Muscle layer of duodenum (tissue), 2 donors: ENCODE results near the gene NRP2.

Experiments
- H3K27ac ChIP-seq: one replicate; pipeline ENCODE4 v1.7.0; 2013; ENCODE audit warnings: mild to moderate bottlenecking, low read length
- H3K27me3 ChIP-seq: one replicate; pipeline ENCODE4 v1.7.0; 2013; ENCODE audit warnings: low read depth, mild to moderate bottlenecking, control low read depth, low read length
- H3K36me3 ChIP-seq, 2 donors: one replicate each; pipeline ENCODE4 v1.7.0; 2013; ENCODE audit warnings: low read length in 2 of 2, control low read depth in 1 of 2, mild to moderate bottlenecking in 1 of 2; ENCODE audit not compliant: insufficient read depth in 2 of 2, control insufficient read depth in 1 of 2
- H3K4me1 ChIP-seq, 2 donors: one replicate each; pipeline ENCODE4 v1.7.0; 2013; ENCODE audit warnings: low read length in 2 of 2, mild to moderate bottlenecking in 2 of 2, control low read depth in 1 of 2, moderate library complexity in 1 of 2; ENCODE audit not compliant: insufficient read depth in 2 of 2, control insufficient read depth in 1 of 2
- H3K4me3 ChIP-seq, 2 donors: one replicate each; pipeline ENCODE4 v1.7.0; 2013; ENCODE audit warnings: low read length in 2 of 2, low read depth in 1 of 2, mild to moderate bottlenecking in 1 of 2
- H3K9me3 ChIP-seq, 2 donors: one replicate each; pipeline ENCODE4 v1.7.0; 2013; ENCODE audit warnings: low read length in 2 of 2, control low read depth in 1 of 2, mild to moderate bottlenecking in 1 of 2; ENCODE audit not compliant: control insufficient read depth in 1 of 2
- donor health status: healthy.

NRP2 gene

GRCh38 chr2:205751569-205752031, 69.3 kb downstream of the NRP2 start:
- peaks cover 14 to 48% of the 10 kb centered on the region in 2 donors for H3K4me1 ChIP-seq
- H3K27ac ChIP-seq = peak overlapping the region; percentile 56
- H3K27me3 ChIP-seq = no peaks in the 10 kb centered on the region
- no peaks in the 10 kb centered on the region for H3K9me3 ChIP-seq
- H3K36me3 ChIP-seq = peaks cover 11 to 28% of the 10 kb centered on the region in 2 donors
- no peak overlapping the region for H3K4me3 ChIP-seq

DNA sequence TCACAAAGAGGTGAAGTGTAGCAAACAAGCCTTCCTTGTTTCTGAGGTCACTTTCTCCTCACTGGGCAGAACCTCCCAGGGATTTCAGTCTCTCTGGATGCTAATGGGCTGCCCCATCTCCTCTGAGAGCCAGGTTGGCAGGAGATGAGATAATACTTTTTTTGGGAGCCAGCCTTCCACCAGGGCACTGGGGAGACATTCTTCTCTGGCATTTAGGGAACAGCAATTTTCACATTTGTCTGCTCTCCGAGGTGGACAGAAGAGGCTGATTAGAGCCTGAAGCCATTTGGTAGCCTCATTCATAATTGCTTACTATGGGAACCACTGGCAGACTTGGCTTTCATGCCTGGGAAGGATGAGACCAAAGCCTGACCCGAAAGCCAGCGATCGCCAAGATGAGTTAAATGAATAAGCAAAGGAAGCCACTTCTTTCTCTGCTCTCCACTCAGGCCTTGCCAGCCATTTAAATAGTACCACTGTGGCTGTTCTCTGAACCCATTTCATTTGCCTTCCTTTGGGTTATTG, 70.1 kb downstream of the NRP2 start:
- Histone ChIP-seq H3K4me1 (peaks cover 14 to 52% of the 10 kb centered on the region in 2 donors), H3K27me3 (no peaks in the 10 kb centered on the region)

DNA sequence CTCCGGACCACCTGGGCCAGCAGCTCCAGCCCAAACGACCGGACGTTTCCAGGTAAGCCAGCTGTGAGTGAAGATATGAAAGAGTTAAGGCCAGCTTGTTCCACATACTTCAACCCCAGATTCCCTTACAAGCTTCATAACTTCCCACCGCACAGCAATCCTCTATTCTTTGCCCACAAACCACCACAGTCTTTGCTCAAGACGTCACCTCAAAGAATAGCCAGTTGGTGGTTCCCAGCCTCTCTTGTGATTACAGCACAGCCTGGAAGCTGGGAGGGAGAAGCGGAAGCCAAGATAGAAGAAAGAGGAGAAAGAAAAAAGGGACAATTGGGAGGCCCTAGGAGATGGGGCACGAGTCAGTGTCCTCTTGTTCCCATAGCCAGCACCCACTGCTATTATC, 70.6 kb downstream of the NRP2 start:
- no peaks in the 10 kb centered on the region for H3K9me3 ChIP-seq
- H3K4me1 ChIP-seq = peaks cover 14 to 52% of the 10 kb centered on the region in 2 donors
- no peaks in the 10 kb centered on the region for H3K27me3 ChIP-seq
- peaks cover 4 to 25% of the 10 kb centered on the region in 2 donors for H3K36me3 ChIP-seq
- no peak overlapping the region for H3K4me3 ChIP-seq
- peak overlapping the region; percentile 56 for H3K27ac ChIP-seq

More for the DNA sequence above, 70.1 kb downstream of the NRP2 start:
- H3K4me3 ChIP-seq = no peak overlapping the region
- H3K9me3 ChIP-seq = no peaks in the 10 kb centered on the region
- peak overlapping the region; percentile 56 for H3K27ac ChIP-seq
- H3K36me3 ChIP-seq = peaks cover 6 to 25% of the 10 kb centered on the region in 2 donors

DNA sequence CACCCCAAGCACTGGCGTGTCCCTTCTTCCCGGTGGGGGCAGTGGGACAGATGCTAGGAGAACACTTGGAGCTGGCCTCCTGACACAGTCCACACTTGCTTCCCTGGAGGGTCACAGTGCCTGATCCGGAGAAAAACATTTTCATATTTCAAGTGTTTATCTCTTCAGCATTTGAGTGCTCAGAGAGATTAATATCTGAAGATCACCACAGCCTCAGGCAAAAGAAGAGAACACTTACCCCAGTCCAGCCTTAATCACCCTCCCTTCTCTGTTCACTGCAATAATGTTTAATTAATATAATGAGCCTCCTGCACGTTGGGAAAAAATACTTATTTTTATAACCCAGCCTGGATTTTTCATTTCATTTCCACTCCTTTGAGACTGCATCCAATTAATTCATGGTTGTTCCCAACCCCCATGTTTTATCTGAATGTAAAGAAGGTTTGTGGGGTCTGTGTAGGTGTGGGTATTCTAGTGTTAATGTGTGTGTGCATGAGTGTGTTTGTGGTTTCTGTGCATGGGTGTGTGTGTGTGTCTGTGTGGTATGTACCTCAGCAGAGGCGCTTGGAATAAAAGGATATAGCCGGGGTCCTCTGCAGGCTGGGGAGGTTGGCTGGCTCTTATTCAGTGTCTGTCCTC, 72.1 kb downstream of the NRP2 start:
- no peak overlapping the region for H3K4me3 ChIP-seq
- H3K4me1 ChIP-seq = peaks cover 14 to 54% of the 10 kb centered on the region in 2 donors
- no peaks in the 10 kb centered on the region for H3K9me3 ChIP-seq
- no peaks in the 10 kb centered on the region for H3K27me3 ChIP-seq
- H3K36me3 ChIP-seq = peaks cover 4 to 22% of the 10 kb centered on the region in 2 donors
- peak overlapping the region; percentile 65 for H3K27ac ChIP-seq

DNA sequence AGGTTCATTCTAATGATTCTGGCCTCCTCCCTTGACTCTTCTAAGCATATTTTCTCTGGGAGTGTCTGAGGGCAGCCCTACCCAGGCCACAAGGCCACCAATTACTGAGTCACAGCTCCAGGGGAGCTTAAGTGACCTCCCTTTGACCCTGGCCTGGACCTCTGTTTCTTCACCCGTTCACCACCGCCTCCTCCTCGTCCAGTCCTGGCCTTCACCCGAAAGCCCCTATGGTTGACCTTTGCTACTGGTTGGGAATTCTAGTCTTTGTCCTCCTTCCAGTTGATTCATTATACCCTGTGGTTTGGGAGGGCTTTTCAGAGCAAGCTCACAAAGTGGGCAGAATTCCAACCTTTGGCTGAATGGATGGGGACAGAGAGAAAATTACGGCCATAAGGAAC, 72.6 kb downstream of the NRP2 start:
- Histone ChIP-seq H3K27ac (peak overlapping the region; percentile 65), H3K9me3 (no peaks in the 10 kb centered on the region), H3K36me3 (peaks cover 0 to 16% of the 10 kb centered on the region in 2 donors), H3K4me3 (no peak overlapping the region), H3K4me1 (peaks cover 14 to 59% of the 10 kb centered on the region in 2 donors), H3K27me3 (no peaks in the 10 kb centered on the region)

- peaks cover 14 to 64% of the 10 kb centered on the region in 2 donors for H3K4me1 ChIP-seq
- H3K9me3 ChIP-seq = no peaks in the 10 kb centered on the region
- H3K36me3 ChIP-seq = peaks cover 8 to 14% of the 10 kb centered on the region in 2 donors
- H3K27me3 ChIP-seq = no peaks in the 10 kb centered on the region
- no peak overlapping the region for H3K4me3 ChIP-seq
- peak overlapping the region; percentile 65 for H3K27ac ChIP-seq
Observed at GRCh38 chr2:205755923-205756322, 73.6 kb downstream of the NRP2 start.

- H3K27me3 ChIP-seq = no peaks in the 10 kb centered on the region
- H3K27ac ChIP-seq = peak overlapping the region; percentile 65
- peaks cover 14 to 57% of the 10 kb centered on the region in 2 donors for H3K4me1 ChIP-seq
- no peak overlapping the region for H3K4me3 ChIP-seq
- H3K36me3 ChIP-seq = peaks cover 9 to 10% of the 10 kb centered on the region in 2 donors
- H3K9me3 ChIP-seq = no peaks in the 10 kb centered on the region
Observed at GRCh38 chr2:205757271-205757670, 75.0 kb downstream of the NRP2 start.

DNA sequence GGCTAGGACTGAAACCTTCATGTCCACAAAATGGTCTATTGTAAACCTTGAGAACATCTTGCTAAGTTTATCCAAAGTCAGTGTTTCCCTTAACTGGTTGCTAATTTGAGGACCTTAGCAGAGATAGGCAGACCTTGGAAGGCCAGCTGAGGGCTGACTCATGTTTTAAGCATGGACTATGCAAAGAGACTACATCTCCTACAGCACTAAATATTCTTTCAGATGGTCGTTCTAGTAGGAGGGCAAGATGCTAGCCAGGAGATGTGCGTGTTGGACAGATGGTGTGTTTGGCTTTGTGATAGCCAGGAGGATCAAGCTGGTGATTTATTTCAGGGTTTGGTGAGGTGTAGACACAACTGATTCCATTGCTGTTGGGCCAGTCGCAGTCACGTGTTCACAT, 75.8 kb downstream of the NRP2 start:
- no peaks in the 10 kb centered on the region for H3K27me3 ChIP-seq
- peak overlapping the region; percentile 65 for H3K27ac ChIP-seq
- H3K36me3 ChIP-seq = peaks cover 5 to 9% of the 10 kb centered on the region in 2 donors
- H3K9me3 ChIP-seq = no peaks in the 10 kb centered on the region
- peaks cover 14 to 60% of the 10 kb centered on the region in 2 donors for H3K4me1 ChIP-seq
- H3K4me3 ChIP-seq = peak overlapping the region in 1 of 2 donors; percentile 11

- H3K27me3 ChIP-seq = no peaks in the 10 kb centered on the region
- H3K4me1 ChIP-seq = peaks cover 14 to 62% of the 10 kb centered on the region in 2 donors
- peak overlapping the region in 1 of 2 donors; percentile 11 for H3K4me3 ChIP-seq
- peak overlapping the region; percentile 65 for H3K27ac ChIP-seq
- no peaks in the 10 kb centered on the region for H3K9me3 ChIP-seq
- H3K36me3 ChIP-seq = peaks cover 3 to 9% of the 10 kb centered on the region in 2 donors
Observed at GRCh38 chr2:205758500-205758899, 76.2 kb downstream of the NRP2 start.

DNA sequence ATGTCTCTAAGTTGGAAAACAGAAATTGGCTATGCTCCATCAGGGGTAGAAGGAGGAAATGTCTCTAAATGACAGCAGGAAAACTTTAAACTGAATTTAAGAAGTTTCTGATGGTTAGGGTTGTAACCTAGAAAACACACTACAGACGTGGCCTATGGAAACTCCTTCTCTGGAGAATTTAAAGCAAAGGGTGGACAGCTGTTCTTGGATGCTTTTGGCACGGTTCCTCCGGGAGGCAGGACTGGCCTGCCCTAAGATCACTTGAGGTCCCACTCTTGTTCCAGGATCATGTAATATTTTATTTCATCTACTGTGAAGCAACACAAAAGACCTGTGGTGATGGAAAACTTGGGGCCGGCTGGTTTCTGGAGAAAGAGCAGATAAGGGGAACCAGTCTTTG, 77.0 kb downstream of the NRP2 start:
- Histone ChIP-seq H3K4me3 (no peak overlapping the region), H3K27ac (peak overlapping the region; percentile 65), H3K36me3 (peaks cover 0 to 9% of the 10 kb centered on the region in 2 donors), H3K27me3 (no peaks in the 10 kb centered on the region), H3K9me3 (no peaks in the 10 kb centered on the region), H3K4me1 (peaks cover 11 to 64% of the 10 kb centered on the region in 2 donors)

GRCh38 chr2:205759732-205760131, 77.4 kb downstream of the NRP2 start:
- no peak overlapping the region for H3K4me3 ChIP-seq
- H3K27ac ChIP-seq = peak overlapping the region; percentile 65
- H3K36me3 ChIP-seq = peaks cover 0 to 9% of the 10 kb centered on the region in 2 donors
- H3K27me3 ChIP-seq = no peaks in the 10 kb centered on the region
- no peaks in the 10 kb centered on the region for H3K9me3 ChIP-seq
- H3K4me1 ChIP-seq = peaks cover 7 to 64% of the 10 kb centered on the region in 2 donors
